HEK293T (cell line): ENCODE data around the gene TDRD9.

Experiments used
- ARNT ChIP-seq: fragments of 450-650 bp; IDR thresholded peaks from 2 replicates; pipeline ENCODE4 v1.6.1; 2017; ENCODE audit warnings: mild to moderate bottlenecking
- HDGF ChIP-seq: fragments of 450-650 bp; IDR thresholded peaks from 2 replicates; pipeline ENCODE4 v1.6.1; 2017; ENCODE audit warnings: antibody characterized with exemption, borderline replicate concordance
- L3MBTL2 ChIP-seq: fragments of 450-650 bp; conservative IDR thresholded peaks from 2 replicates; pipeline ENCODE4 v1.6.1; 2016; ENCODE audit warnings: mild to moderate bottlenecking

GRCh38 chr14:103941973-103942736 is 13.9 kb downstream of the TDRD9 start, which contains the start of gene RD3L:
- no peak for TF ChIP-seq ARNT
- TF ChIP-seq HDGF = no peak
- no peak for TF ChIP-seq L3MBTL2
